ENCODE results near the gene ANKRD17. TPM values are rescaled to one million over a fixed set of nuclear protein-coding genes. Genes with fewer than 3 reads are reported as not detected.

The ANKRD17 gene
- total and polyA plus RNA-seq, 9 of the 15 experiments (the other 6 are each of a cell fraction or from before 2014, with no cell fraction given): 25.5 to 86.9 (median 52.2) TPM

- no peak for TF ChIP-seq ILK (tag; IDR thresholded peaks at IDR 0.05; ENCODE audit: borderline replicate concordance, low read depth)
- TF ChIP-seq ZNF830 (CRISPR knock-in tag; IDR thresholded peaks at IDR 0.05): no peak
- no peak for TF ChIP-seq ZNF184 (CRISPR knock-in tag; IDR thresholded peaks at IDR 0.05)
- TF ChIP-seq ZC3H11A (IDR thresholded peaks at IDR 0.05; ENCODE audit: low read depth, low read length): no peak
- no peak for TF ChIP-seq ESRRA (IDR thresholded peaks at IDR 0.05; ENCODE audit: borderline replicate concordance, low read depth)
- no peak for TF ChIP-seq RBFOX2 (IDR thresholded peaks at IDR 0.05; ENCODE audit: low read depth, low read length)
- TF ChIP-seq MTA1 (IDR thresholded peaks at IDR 0.05; ENCODE audit: borderline replicate concordance): no peak
- TF ChIP-seq RBM14 (IDR thresholded peaks at IDR 0.05; ENCODE audit: borderline replicate concordance, insufficient read depth, low read depth, low read length): no peak
- TF ChIP-seq SAP30 (IDR thresholded peaks at IDR 0.05; ENCODE audit: borderline replicate concordance, insufficient read depth, low read depth, low read length, poor library complexity, severe bottlenecking): no peak
- TF ChIP-seq C11orf30 (IDR thresholded peaks at IDR 0.05; ENCODE audit: low read depth): peak; percentile 79
- no peak for TF ChIP-seq KLF10 (CRISPR knock-in tag; IDR thresholded peaks at IDR 0.05)
- TF ChIP-seq U2AF1 (optimal IDR thresholded peaks at IDR 0.05; ENCODE audit: low read depth, low read length): no peak
- 0 out of 2 replicates have a peak, but pooled peaks have one; percentile 24 for TF ChIP-seq NFE2L1 (tag; IDR thresholded peaks at IDR 0.05; ENCODE audit: borderline replicate concordance, low read depth)
- TF ChIP-seq RNF2 (IDR thresholded peaks at IDR 0.05): no peak
- no peak for TF ChIP-seq EWSR1 (IDR thresholded peaks at IDR 0.05; ENCODE audit: borderline replicate concordance, low read depth, partially characterized antibody)
- no peak for TF ChIP-seq JUND (IDR thresholded peaks at IDR 0.05; ENCODE audit: borderline replicate concordance, low read depth, low read length)
- TF ChIP-seq JUND (tag; IDR thresholded peaks at IDR 0.05; ENCODE audit: borderline replicate concordance, low read depth, low read length): no peak
- TF ChIP-seq SNRNP70 (optimal IDR thresholded peaks at IDR 0.05; ENCODE audit: low read depth, low read length): no peak
- TF ChIP-seq RAD21 (CRISPR knock-in tag; conservative IDR thresholded peaks at IDR 0.05 in 1 of 2, IDR thresholded peaks at IDR 0.05 in 1 of 2): no peak
- TF ChIP-seq NFE2 (IDR thresholded peaks at IDR 0.05; ENCODE audit: low read depth): peak; percentile 46; the same call in 1 of the 2 replicates
- no peak for TF ChIP-seq ZNF75A (CRISPR knock-in tag; IDR thresholded peaks at IDR 0.05)
- TF ChIP-seq HMG20B (CRISPR knock-in tag; IDR thresholded peaks at IDR 0.05): no peak
- TF ChIP-seq PTBP1 (IDR thresholded peaks at IDR 0.05; ENCODE audit: low read depth, low read length): no peak
- no peak for TF ChIP-seq NR1H2 (CRISPR knock-in tag; IDR thresholded peaks at IDR 0.05)
- no peak for TF ChIP-seq KLF13 (tag; IDR thresholded peaks at IDR 0.05; ENCODE audit: borderline replicate concordance, low read depth)
- TF ChIP-seq ZNF639 (CRISPR knock-in tag; conservative IDR thresholded peaks at IDR 0.05 in 1 of 2, IDR thresholded peaks at IDR 0.05 in 1 of 2): no peak
Measured at GRCh38 chr4:73212982-73213730, 45.4 kb downstream of the ANKRD17 start (continued).
